GM18873 (cell line): ENCODE data around the gene DYNC1I1.

ENCODE experiments used
- ATAC-seq: cut with Tn5 transposase; IDR thresholded peaks from one replicate; pipeline ENCODE4 v1.9.1; 2021; ENCODE audit warnings: mild to moderate bottlenecking, moderate library complexity, moderate number of reproducible peaks; ENCODE audit not compliant: unreplicated experiment, low FRiP score

The DYNC1I1 gene

DNA sequence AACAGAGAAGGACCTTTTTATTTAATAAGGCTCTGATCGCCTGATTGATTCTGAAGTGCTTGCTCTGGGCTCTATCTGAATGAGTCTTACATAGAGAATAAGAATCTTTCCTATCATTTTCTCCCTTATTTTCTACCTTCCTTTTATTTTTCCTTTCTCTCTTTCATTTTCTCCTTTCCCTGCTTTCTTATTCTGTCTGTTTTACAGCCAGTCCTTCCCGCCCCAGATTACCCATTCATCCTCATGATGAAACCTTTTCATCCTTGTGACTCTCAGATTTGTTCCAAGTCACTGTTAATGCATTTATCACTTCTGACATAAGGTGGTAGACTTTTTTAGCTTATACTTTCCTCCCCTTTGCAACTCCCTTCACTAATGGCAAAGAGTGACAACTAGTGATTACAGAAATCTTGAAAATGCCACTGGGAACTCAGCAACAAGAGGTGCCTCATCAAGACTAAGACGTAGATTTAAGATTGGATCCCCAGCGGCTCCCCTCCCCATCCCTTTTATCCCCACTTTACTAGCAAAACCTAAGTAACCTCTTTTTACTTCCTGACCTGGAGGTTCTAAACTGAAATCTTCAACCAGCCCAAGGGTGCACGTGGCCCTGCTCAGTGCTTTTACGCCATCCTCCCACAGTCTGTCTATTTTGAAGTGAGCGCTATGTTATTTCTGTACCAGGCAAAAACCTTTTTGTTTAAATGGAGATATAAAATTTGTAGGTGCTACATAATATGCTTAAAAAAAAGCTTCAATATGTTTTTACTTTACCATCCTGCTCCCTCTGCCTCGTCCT lies 179.8 kb downstream of the DYNC1I1 start:
- no peak for ATAC-seq

DNA sequence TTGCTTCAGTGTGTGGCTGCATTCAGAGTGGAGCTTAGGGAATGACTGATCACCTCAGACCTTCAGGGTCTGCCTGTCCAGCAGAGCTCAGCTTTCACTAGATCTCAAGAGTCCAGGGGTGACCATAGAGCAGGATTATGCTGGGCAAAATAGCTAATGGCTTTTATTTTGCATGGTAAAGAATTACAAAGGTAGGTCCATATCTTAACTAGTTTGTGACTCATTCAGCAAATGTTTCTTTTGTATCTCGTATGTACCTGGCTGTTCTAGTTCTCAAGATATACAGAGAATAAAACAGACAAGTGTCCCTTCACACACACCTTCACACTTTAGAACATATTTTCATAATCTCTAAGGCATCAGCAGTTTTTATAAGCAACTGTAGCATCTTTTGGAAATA lies 180.5 kb downstream of the DYNC1I1 start:
- ATAC-seq, result no peak

DNA sequence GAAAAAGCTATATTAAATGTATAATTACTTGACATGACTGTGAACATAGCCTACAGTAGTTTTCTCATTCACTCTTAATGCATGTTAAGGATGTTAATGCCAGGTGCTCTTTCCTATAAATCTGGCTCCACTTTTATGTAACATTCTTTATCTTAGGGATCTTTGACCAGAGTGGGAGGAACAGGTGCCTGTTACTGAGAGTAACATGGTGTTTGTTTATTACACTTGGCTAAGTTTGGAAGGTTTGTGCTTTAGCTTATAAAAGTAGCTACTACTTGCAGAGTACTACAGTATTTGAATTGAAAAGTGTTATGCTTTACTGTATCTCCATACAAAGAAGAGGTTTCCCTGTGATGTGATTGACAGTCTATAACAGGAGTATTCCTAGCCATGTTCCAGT lies 183.4 kb downstream of the DYNC1I1 start:
- ATAC-seq, result no peak

DNA sequence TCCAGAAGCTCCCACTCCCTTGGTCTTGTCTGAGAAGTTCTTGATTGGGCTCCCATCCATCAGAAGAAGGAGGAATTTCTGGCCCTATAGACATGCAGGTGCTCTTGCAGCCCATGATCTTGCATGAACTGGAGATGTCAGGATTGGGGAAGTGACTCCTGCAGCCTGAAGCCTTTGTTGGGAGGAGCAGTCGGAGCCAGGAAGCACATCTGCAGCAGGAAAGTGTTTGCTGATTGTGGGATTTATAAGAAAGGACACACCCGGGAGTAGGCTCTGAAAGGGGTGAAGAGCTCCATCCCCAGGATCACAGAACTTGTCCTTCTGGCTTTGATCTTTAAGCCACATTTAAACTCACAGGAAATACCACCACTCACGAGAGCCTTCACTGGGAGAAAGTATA lies 185.2 kb downstream of the DYNC1I1 start:
- ATAC-seq, result no peak

DNA sequence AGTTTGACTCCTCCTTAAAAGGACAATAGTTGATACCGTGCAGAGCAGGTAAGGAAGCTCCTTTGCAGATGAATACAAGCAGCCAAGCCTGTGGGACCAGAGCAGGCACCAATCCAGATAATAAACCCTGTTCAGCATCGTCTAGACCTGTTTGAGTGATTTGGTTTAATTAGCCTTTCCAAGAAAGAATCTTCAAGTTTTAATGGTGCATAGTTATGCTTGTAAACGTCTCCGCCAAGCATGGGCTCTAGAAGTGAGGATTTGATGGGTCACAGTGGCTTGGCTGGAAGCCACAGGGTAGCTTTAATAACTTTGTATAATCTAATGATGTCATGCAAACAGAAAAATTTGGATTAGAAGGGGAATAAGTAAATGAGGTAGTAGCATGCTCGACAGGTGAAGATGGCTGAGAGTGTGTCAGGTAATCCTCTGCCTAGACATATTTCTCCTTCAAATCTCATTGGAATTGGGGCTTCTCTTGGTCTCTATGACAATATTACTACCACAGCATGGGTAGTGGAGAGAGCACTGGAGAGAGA lies 188.4 kb downstream of the DYNC1I1 start:
- no peak for ATAC-seq

DNA sequence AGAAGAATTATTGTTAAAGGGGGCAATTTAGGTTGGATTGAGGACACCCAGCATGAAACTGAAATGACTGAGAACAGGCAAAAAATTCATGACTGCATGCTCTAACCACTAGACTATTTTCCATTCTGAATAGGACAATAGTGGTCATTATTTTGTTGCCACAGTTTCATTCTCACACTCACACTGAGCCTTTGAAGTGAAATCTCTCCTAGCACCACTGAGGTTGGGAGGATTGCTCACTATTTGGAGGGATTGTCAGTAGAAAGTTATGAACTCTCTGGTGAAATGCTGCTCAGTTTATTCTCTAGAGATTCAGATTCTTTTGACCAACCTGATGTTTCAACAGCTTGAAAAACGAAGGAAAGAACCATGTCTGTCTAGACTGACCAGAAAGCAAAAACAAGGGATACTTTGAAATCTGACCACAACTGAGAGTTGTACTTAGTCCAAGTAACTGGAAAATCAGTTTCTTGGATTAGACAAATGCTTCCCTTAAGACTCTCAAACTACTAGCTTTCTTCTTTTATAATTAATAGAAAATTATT lies 191.2 kb downstream of the DYNC1I1 start:
- ATAC-seq, result no peak

DNA sequence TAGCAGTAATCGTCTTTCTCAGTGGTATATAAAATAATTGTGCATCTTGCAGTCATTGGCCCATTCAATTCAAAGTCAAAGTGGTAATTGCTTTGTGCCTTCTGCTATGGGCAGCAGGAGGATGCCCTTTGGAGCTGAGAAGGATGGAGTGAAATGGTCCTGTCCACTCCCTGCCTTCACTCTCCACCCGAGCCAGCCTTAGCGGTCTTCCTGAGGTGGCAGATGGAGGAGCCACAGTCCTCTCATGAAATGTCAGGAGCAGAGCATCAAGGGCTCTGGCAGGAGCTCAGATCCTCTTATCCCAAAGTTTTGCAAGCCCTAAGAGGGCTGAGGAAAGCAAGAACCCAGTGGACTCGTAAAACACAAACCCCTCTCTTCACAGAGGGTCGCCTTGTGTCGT lies 199.4 kb downstream of the DYNC1I1 start:
- ATAC-seq, result no peak

DNA sequence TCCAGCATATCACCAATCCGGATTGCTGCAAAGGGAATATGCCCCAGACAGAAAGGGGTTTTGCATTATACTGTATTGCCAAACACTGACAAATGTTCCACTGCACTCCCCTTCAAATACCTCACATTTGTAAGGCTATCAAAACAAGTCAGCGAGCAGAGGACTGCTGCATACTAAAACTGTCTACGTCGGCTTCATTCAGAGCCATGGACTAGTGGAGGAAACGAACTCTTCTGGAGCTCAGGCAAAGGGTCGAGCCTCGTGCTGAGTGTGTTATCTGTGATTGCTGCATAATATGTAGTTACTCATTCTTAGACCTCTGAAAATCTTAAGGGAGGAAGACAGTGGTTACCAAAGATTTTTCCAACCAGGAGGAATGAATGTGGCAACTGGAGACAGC lies 200.2 kb downstream of the DYNC1I1 start:
- no peak for ATAC-seq

DNA sequence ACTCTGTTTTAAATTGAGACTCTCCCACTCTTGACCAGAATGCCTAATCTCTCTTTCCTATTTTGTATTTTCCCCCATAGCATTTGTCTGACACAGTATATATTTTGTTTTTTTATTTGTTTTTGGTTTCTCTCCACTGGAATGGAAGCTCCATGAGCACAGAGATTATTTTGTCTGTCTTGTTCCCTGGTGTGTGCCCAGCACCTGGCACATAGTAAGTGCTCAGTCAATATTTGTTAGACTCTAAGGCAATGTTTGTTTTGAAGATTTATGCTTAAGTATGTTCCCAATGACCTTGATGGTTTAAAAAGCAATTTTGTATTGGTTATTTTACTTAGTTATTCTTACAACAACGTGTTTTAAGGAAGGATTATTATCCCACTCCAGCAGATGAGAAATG lies 201.8 kb downstream of the DYNC1I1 start:
- no peak for ATAC-seq

DNA sequence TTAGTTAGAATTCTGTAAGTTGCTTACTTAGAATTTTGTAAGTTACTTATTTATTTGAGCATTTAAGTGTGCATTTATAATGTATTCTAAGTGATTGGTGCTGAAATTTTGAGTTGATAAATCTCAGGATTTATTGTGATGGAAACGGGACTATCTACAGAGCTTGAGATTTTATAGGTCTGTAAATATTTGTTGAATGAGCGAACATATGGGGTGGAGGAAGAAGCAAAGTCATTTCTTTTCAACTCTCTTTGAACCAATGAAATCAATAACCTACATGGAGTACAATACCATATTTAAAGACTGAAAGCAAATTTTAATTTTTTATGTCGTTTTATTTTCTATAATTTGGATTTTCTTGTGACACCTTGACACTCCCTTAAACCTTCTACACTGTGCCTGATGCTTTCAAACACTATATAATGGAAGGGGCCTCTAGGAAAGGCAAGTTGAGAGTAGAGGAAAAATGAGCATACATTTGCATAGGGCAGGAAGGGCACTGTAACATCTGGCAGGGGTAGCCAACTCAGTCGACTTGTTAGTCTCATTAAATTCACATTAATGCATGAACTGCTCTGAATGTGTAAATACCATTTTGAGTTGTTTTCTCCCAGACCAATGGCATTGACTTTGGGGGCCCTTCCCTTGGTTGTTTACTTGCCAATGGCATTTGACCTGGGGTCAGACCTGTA lies 204.2 kb downstream of the DYNC1I1 start:
- ATAC-seq, result no peak

DNA sequence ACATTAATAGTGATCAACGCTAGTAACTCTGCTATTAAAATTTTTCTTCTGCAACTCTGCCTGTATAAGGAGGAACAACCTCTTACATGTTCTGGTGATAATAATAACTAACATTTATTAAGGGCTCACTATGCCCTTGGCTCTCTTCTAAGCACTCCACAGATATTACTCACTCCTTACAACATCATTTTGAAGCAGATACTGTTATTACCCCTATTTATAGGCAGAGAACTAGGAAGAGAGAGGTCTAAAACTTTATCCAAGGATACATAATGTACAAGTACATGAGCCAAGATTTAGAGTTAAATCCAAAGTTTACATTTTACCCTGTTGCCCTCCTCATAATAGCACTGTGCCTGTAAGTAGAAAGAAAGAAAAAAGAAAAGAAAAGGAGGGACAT lies 205.6 kb downstream of the DYNC1I1 start:
- ATAC-seq, result no peak

DNA sequence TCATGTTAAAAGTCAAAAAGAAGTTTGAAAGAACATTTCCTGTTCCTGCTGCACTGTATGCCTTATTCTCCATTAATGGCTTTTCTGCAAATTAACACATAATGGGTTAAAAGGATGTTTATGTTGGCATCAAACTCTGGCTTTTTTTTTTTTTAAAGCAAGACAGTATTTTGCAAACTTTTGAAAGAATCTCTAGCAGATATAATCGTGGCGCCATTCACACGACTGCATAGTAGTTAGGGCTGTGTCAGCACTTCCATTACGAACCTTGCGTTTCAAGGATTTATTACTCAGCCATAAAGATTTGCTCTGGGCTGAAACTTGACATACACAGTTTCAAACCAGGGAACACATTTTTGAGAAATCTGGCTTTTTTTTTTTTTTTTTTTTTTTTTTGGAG lies 207.8 kb downstream of the DYNC1I1 start:
- no peak for ATAC-seq

DNA sequence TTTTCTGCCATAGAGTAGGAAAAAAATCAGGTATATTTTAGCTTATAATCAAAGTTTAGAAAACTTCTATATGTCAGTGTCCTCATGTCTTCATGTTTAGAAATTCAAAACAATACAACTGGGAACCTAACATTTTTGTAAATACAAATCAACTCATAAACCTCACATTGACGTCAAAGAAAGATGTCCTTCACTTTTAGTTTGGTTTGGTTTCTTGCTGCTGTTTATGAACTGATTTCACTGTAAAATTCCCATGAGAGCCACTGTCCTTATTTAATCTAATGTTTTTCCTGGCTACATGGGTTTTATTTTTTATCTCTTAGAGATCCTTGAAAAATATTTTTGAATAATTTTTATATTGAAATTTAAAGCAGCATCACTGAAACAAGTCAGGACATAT lies 208.4 kb downstream of the DYNC1I1 start:
- no peak for ATAC-seq

DNA sequence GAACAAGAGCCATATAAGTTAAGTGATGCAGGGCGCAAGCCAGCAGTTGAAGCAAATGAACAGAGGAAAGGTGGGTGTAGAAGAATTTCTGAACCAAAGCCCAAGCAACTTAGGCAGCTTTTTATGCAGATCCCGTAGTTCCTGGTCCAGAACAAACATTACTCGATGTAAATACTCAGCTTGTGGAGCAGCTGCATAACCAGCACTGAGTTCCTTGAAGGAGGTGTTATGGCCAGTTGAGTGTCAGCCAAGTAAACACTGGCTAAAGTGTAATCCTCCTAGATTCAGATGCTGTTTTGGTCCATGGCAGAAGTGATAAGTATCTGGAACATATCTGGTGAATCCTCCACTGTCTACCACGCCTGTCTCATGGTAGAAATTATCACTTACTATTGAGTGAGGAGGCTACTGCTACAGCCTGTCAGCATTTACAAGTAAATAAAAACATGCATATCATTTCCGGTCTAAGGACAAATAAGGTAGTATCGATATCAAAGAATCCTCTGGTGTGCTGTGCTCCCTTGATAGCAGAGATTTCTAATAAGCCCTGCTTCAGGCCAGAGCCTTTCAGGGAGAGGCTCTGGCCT lies 213.9 kb downstream of the DYNC1I1 start:
- ATAC-seq, result no peak

DNA sequence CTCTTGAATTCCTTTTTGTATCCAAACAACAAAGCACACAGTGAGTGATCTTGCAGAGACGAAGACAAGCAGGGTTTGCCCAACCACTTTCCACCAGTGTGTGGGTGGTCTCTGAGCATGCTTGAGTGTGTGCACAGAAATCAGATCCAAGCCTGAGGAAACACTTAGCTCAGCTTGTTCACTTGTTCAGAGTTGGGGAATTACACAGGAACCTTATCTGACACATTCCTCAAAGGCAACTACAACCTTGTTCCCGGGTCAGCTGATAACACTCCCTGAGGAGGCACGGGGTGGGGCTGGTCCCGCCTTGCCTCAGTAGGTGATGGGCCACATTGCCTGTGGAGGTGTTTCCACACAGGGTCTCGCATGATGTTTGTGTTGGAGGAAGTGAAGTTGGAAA lies 216.9 kb downstream of the DYNC1I1 start:
- ATAC-seq, result no peak

DNA sequence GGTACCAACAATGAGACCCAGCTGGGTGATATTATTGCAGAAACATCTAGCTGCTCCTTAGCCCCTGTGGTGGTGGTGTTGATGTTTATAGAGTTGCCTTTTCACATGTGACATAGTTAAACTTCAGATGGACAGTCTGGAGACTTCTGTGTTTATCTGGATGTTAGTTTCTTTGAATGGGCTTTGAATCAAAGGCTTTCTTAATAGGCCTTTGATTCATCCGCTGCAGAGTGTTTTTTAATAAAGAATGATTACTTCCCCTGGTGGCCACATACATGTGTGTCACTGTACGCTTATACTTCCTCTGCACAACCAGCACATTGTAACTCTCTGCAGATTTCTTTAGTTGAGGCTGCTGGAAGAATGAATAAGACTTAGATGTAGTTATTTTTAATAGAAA lies 221.0 kb downstream of the DYNC1I1 start:
- ATAC-seq, result no peak

DNA sequence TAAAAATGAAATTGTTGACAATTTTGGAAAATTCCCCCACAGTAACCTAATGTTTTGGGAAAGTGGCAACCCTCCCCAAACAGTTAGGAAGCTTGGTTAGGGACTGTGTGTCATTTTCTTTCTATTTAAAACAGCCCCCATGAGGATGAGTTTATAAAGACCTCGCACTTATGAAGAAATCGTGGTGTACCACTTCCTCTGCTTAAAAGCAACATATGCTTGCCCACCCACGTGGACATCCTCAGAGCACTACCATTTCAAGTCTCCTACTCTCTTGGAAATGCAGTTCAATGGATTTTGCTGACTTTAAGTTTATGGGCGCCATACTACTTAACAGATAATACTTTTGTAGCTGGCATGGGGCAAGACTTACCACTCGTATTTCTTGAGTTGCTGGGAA lies 223.8 kb downstream of the DYNC1I1 start:
- ATAC-seq, result no peak

DNA sequence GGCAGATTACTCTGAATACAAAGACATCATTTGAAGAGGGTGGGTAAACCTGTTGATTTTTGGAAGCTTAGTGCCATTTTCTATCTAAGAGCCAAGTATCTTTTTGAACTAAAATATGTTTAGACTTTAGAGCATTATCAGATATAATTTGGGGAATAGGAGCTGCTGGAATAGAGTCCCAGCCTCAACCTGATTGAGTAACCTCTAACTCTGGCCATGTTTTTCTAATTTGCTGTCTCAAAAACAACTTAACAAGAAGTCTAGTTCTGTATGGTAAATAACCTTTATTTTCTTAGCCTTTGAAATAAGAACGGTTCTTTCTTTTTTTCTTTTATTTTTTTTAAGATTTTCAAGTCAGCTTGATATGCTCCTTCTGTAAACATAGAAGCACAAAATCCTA lies 224.5 kb downstream of the DYNC1I1 start:
- ATAC-seq, result no peak

DNA sequence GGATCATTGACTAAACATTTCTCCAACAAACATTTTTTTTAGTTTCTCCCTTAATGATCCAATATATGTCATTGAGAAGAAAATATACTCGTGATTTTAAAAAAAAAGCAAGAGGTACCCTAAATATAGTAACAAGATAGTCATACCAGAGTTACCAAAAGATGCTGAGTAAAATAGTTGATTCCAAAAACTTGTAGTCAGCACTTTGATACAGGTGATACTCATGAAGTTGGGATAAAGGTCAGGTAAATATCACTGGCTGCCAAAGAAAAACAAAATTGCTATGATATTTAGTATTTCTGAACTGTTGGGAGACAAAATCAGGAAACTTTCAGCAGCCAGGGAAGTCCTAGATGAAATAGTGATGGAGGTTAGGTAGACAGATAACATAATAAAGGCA lies 225.3 kb downstream of the DYNC1I1 start:
- no peak for ATAC-seq

DNA sequence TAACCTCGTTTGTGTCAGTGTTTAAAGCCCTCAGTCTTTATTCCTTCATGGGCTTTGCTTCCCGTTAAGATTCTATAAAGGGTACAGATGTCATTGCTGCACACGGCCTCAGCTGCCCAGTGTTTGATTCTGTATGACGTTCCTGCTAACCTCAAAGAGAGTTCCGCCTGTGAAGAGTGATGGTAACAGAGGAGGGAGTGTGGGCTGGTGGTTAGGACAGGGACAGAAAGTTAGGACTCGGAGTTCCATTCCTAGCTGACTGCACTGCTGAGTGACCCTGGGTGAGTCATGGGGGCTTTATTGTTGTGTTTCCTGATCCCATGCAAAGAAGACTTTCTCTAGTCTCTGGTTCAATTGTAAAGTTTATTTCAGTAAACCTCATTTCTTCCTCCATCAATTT lies 227.1 kb downstream of the DYNC1I1 start:
- ATAC-seq, result no peak

DNA sequence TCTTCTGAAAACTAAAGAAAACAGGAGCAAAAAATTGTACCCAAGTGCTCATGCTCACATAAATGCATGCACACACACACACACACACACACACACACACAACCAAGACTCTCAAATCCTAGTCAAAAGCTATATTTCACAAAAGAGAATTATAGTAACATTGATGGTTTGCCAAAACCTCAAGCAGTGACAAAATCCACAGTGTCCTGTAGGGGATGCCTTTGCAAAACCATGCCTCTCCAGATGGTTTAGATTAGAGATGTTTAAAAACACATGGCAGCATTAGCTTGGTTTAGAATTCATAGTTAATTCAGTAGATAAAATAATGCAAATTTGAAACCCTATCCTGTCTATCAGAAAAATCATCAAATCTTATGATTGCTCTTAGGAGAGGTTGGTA lies 232.2 kb downstream of the DYNC1I1 start:
- no peak for ATAC-seq
